ENCODE measurements around the gene DGLUCY. TPM values are rescaled to one million over a fixed set of nuclear protein-coding genes. Genes with fewer than 3 reads are reported as not detected.
A peak's percentile ranks its signal among the peaks of the same experiment; 100 is the strongest.

Gene DGLUCY
- 45.6 and 55.4 TPM in 2 replicates for total RNA-seq

DNA sequence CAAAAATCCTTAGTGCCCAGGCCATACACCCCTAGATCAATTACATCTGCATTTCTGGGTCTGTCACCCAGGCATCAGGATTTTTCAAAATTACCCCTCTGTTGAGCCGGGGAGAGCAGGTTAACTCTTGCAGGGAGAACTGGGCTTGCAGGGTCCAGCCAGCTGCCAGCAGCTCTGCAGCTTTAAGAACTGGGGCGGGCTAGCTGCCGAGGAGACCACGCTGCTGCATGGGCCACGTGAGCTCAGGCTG lies at the start of gene DGLUCY:
Gene DGLUCY (plus strand): TSS at position 245 of the 250 bp plus-strand sequence. CDS start 46,222 bp downstream, outside the sequence.
- TF ChIP-seq CTCF (IDR thresholded peaks at IDR 0.05; ENCODE audit: extremely low read depth, low read depth, low read length) = no peak
- H3K27ac ChIP-seq (ENCODE audit: low read depth, low read length) = peak within 1 kb of the TSS; percentile 79

DNA sequence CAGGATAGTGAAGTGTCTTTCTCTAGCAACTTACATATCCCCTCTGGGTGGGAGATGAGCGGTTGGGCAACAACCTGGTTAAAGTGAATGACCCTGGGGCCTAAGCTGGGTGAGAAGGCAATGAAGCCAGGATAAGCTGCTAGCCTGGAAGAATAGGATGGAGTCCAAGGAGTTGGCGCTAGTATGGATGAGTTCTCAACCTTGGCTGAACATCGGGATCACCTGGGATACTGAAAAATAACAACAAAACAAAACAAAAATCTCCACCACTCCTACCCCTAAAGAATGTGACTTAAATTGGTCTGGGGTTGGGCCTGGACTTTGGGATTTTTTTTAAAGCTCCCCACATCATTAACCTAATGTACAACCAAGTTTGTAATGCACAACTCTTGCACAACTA lies 48.6 kb upstream of the DGLUCY start:
- Histone ChIP-seq H3K79me2 (ENCODE audit: insufficient read depth, low read length) (no peaks in the 10 kb centered on the region), H2AFZ (ENCODE audit: low read length) (no peak overlapping the region), H3K27me3 (ENCODE audit: insufficient read depth, low read length) (no peaks in the 10 kb centered on the region), H4K20me1 (ENCODE audit: insufficient read depth, low read length) (no peaks in the 10 kb centered on the region), H3K4me3 (ENCODE audit: insufficient read depth, low read length) (no peak overlapping the region), H3K4me1 (ENCODE audit: insufficient read depth, low read length) (peaks cover 8% of the 10 kb centered on the region), H3K4me2 (ENCODE audit: insufficient read depth, low read length) (no peak overlapping the region), H3K36me3 (ENCODE audit: insufficient read depth, low read length) (no peaks in the 10 kb centered on the region), H3K27ac (ENCODE audit: low read depth, low read length) (no peak overlapping the region), H3K9me3 (ENCODE audit: low read depth, low read length) (no peaks in the 10 kb centered on the region)
- DNase-seq (ENCODE audit: insufficient read length, low spot score, missing footprints) = no peak
- no peak for TF ChIP-seq CTCF (IDR thresholded peaks at IDR 0.05; ENCODE audit: extremely low read depth, low read depth, low read length)

More for the DNA sequence above, at the start of gene DGLUCY:
- Histone ChIP-seq H3K4me2 (ENCODE audit: insufficient read depth, low read length) (peak within 1 kb of the TSS; percentile 97), H3K79me2 (ENCODE audit: insufficient read depth, low read length) (peaks cover 27% of the 10 kb centered on the region), H3K27me3 (ENCODE audit: insufficient read depth, low read length) (no peaks in the 10 kb centered on the region), H3K9me3 (ENCODE audit: low read depth, low read length) (no peaks in the 10 kb centered on the region), H3K4me3 (ENCODE audit: insufficient read depth, low read length) (peak within 1 kb of the TSS; percentile 76), H4K20me1 (ENCODE audit: insufficient read depth, low read length) (no peaks in the 10 kb centered on the region), H3K4me1 (ENCODE audit: insufficient read depth, low read length) (peaks cover 29% of the 10 kb centered on the region), H2AFZ (ENCODE audit: low read length) (peak within 1 kb of the TSS; percentile 86), H3K36me3 (ENCODE audit: insufficient read depth, low read length) (no peaks in the 10 kb centered on the region)
- DNase-seq (ENCODE audit: insufficient read length, low spot score, missing footprints) = peak; percentile 95

- H3K4me3 ChIP-seq (ENCODE audit: insufficient read depth, low read length) = no peak overlapping the region
- DNase-seq (ENCODE audit: insufficient read length, low spot score, missing footprints) = no peak
- H3K4me1 ChIP-seq (ENCODE audit: insufficient read depth, low read length) = no peaks in the 10 kb centered on the region
- no peak overlapping the region for H3K27ac ChIP-seq (ENCODE audit: low read depth, low read length)
- H3K4me2 ChIP-seq (ENCODE audit: insufficient read depth, low read length) = no peak overlapping the region
- H3K9me3 ChIP-seq (ENCODE audit: low read depth, low read length) = no peaks in the 10 kb centered on the region
- H3K79me2 ChIP-seq (ENCODE audit: insufficient read depth, low read length) = no peaks in the 10 kb centered on the region
- H2AFZ ChIP-seq (ENCODE audit: low read length) = no peak overlapping the region
- TF ChIP-seq CTCF (IDR thresholded peaks at IDR 0.05; ENCODE audit: extremely low read depth, low read depth, low read length) = no peak
- H3K27me3 ChIP-seq (ENCODE audit: insufficient read depth, low read length) = no peaks in the 10 kb centered on the region
- H4K20me1 ChIP-seq (ENCODE audit: insufficient read depth, low read length) = no peaks in the 10 kb centered on the region
- H3K36me3 ChIP-seq (ENCODE audit: insufficient read depth, low read length) = no peaks in the 10 kb centered on the region
Measured at GRCh38 chr14:91067186-91067585, 46.7 kb upstream of the DGLUCY start.

- no peaks in the 10 kb centered on the region for H3K36me3 ChIP-seq (ENCODE audit: insufficient read depth, low read length)
- no peak overlapping the region for H3K27ac ChIP-seq (ENCODE audit: low read depth, low read length)
- no peaks in the 10 kb centered on the region for H3K4me1 ChIP-seq (ENCODE audit: insufficient read depth, low read length)
- H4K20me1 ChIP-seq (ENCODE audit: insufficient read depth, low read length) = no peaks in the 10 kb centered on the region
- no peak for TF ChIP-seq CTCF (IDR thresholded peaks at IDR 0.05; ENCODE audit: extremely low read depth, low read depth, low read length)
- no peak overlapping the region for H2AFZ ChIP-seq (ENCODE audit: low read length)
- no peaks in the 10 kb centered on the region for H3K9me3 ChIP-seq (ENCODE audit: low read depth, low read length)
- H3K4me3 ChIP-seq (ENCODE audit: insufficient read depth, low read length) = no peak overlapping the region
- DNase-seq (ENCODE audit: insufficient read length, low spot score, missing footprints) = no peak
- H3K27me3 ChIP-seq (ENCODE audit: insufficient read depth, low read length) = no peaks in the 10 kb centered on the region
- peak overlapping the region; percentile 33 for H3K4me2 ChIP-seq (ENCODE audit: insufficient read depth, low read length)
- H3K79me2 ChIP-seq (ENCODE audit: insufficient read depth, low read length) = no peaks in the 10 kb centered on the region
Measured at GRCh38 chr14:91068642-91069041, 45.2 kb upstream of the DGLUCY start.

Data from osteoblast (primary cell).